NCI-H1417 (cell line): ENCODE data around the gene GLIS2.
A peak's percentile ranks its signal among the peaks of the same experiment; 100 is the strongest.

Experiments
- DNase-seq, 3 experiments: peaks; one replicate each; lab custom pipeline; 2025; lab: John Stamatoyannopoulos, UW

The GLIS2 gene

GRCh38 chr16:4315186-4316107, at the start of gene GLIS2:
Gene GLIS2, plus strand, starts transcription at chr16:4316067. Its CDS starts 16,214 bp downstream, at chr16:4332281.
- DNase-seq = peak; percentile 81 to 85 (median 84)

- peak in 1 of 3 experiments; percentile 9 for DNase-seq
These were observed 49.5 kb upstream of the GLIS2 start for GRCh38 chr16:4266372-4266771.

GRCh38 chr16:4270091-4270490, 45.8 kb upstream of the GLIS2 start:
- DNase-seq = no peak

- no peak for DNase-seq
These were observed 45.3 kb upstream of the GLIS2 start for GRCh38 chr16:4270595-4270994.

- DNase-seq = peak; percentile 63 to 91 (median 85)
These were observed 44.4 kb upstream of the GLIS2 start for GRCh38 chr16:4271176-4272113.

GRCh38 chr16:4272114-4272956, 43.5 kb upstream of the GLIS2 start:
- DNase-seq = peak in 2 of 3 experiments; percentile 76 to 80

GRCh38 chr16:4273858-4274311, 42.0 kb upstream of the GLIS2 start:
- DNase-seq = peak in 2 of 3 experiments; percentile 16 to 72

- no peak for DNase-seq
These were observed 40.0 kb upstream of the GLIS2 start for GRCh38 chr16:4275861-4276260.

GRCh38 chr16:4277987-4278513, 37.8 kb upstream of the GLIS2 start:
- DNase-seq = no peak

GRCh38 chr16:4280625-4281024, 35.2 kb upstream of the GLIS2 start:
- no peak for DNase-seq

GRCh38 chr16:4283441-4283840, 32.4 kb upstream of the GLIS2 start:
- no peak for DNase-seq

GRCh38 chr16:4283939-4284338, 31.9 kb upstream of the GLIS2 start:
- no peak for DNase-seq

- peak; percentile 23 to 68 (median 28) for DNase-seq
These were observed 30.7 kb upstream of the GLIS2 start for GRCh38 chr16:4285167-4285566.

GRCh38 chr16:4288148-4288921, 27.5 kb upstream of the GLIS2 start:
- DNase-seq = peak; percentile 37 to 59 (median 51)

GRCh38 chr16:4290236-4290830, 25.5 kb upstream of the GLIS2 start:
- DNase-seq = peak in 1 of 3 experiments; percentile 12

GRCh38 chr16:4291699-4292098, 24.2 kb upstream of the GLIS2 start:
- no peak for DNase-seq

- no peak for DNase-seq
These were observed 22.6 kb upstream of the GLIS2 start for GRCh38 chr16:4293181-4293716.

- DNase-seq = peak; percentile 65 to 83 (median 67)
These were observed 21.9 kb upstream of the GLIS2 start for GRCh38 chr16:4293822-4294457.

GRCh38 chr16:4295581-4295980, 20.3 kb upstream of the GLIS2 start:
- no peak for DNase-seq
